Activated CD4-positive, CD25-positive, alpha-beta regulatory T cell (primary cell): Measurements from ENCODE around the gene PRR14L.
"Not testable (repeated sequence)": the region's sequence is repeated elsewhere in the genome, so short reads cannot be mapped to it uniquely, and the experiment has no call there.

ENCODE experiments used
- DNase-seq, 4 experiments: peaks; one replicate each; lab custom pipeline; 2025; lab: John Stamatoyannopoulos, UW

Gene PRR14L

GRCh38 chr22:31740314-31740713 lies 9.6 kb downstream of the PRR14L start:
- DNase-seq: not testable (repeated sequence)

GRCh38 chr22:31739795-31740201 lies 10.1 kb downstream of the PRR14L start:
- no peak for DNase-seq

GRCh38 chr22:31738566-31738965 lies 11.4 kb downstream of the PRR14L start:
- DNase-seq: no peak

- no peak for DNase-seq
These were observed 12.0 kb downstream of the PRR14L start for GRCh38 chr22:31737932-31738331.

- DNase-seq: no peak
These were observed 13.5 kb downstream of the PRR14L start for GRCh38 chr22:31736458-31736857.

- DNase-seq: no peak
These were observed 15.4 kb downstream of the PRR14L start for GRCh38 chr22:31734512-31734911.

- no peak for DNase-seq
These were observed 16.3 kb downstream of the PRR14L start for GRCh38 chr22:31733580-31734079.

- DNase-seq: no peak
These were observed 17.7 kb downstream of the PRR14L start for GRCh38 chr22:31732089-31732829.

GRCh38 chr22:31730344-31730711 lies 19.6 kb downstream of the PRR14L start:
- DNase-seq: no peak

GRCh38 chr22:31728857-31729256 lies 21.1 kb downstream of the PRR14L start:
- no peak for DNase-seq

- DNase-seq: no peak
These were observed 23.2 kb downstream of the PRR14L start for GRCh38 chr22:31726692-31727091.

- DNase-seq: no peak
These were observed 26.2 kb downstream of the PRR14L start for GRCh38 chr22:31723723-31724122.

GRCh38 chr22:31719850-31720471 lies 30.0 kb downstream of the PRR14L start:
- DNase-seq: no peak

- DNase-seq: no peak
These were observed 34.7 kb downstream of the PRR14L start for GRCh38 chr22:31715147-31715778.

- DNase-seq: not testable (repeated sequence)
These were observed 38.7 kb downstream of the PRR14L start for GRCh38 chr22:31711226-31711625.

GRCh38 chr22:31707519-31707918 lies 42.4 kb downstream of the PRR14L start:
- DNase-seq: no peak

GRCh38 chr22:31695423-31695822 lies 54.5 kb downstream of the PRR14L start:
- DNase-seq: no peak

- DNase-seq: not testable (repeated sequence)
These were observed 55.9 kb downstream of the PRR14L start for GRCh38 chr22:31694046-31694445.

- no peak for DNase-seq
These were observed 57.6 kb downstream of the PRR14L start for GRCh38 chr22:31692186-31692886.

- DNase-seq: no peak
These were observed 58.5 kb downstream of the PRR14L start for GRCh38 chr22:31691408-31691807.

GRCh38 chr22:31683181-31684105 lies 66.5 kb downstream of the PRR14L start:
- no peak for DNase-seq
